Sigmoid colon (tissue), 7 donors: Measurements from ENCODE around the gene MCRS1. TPM values are rescaled to one million over a fixed set of nuclear protein-coding genes. Genes with fewer than 3 reads are reported as not detected.
"Not testable (repeated sequence)": the region's sequence is repeated elsewhere in the genome, so short reads cannot be mapped to it uniquely, and the experiment has no call there.

Experiments used
- DNase-seq: peaks from one replicate; pipeline ENCODE4 v3.0.0-alpha.2; 2019
- H3K27ac ChIP-seq, 4 donors: fragments of 200-600 bp; sonication (generic); one replicate each; pipeline ENCODE4 v1.5.1; 2016 to 2019; ENCODE audit warnings: mild to moderate bottlenecking in 1 of 4
- H3K27me3 ChIP-seq, 3 donors: fragments of 200-600 bp; sonication (generic); one replicate each; pipeline ENCODE4 v1.5.1; 2019; ENCODE audit warnings: mild to moderate bottlenecking in 1 of 3
- H3K36me3 ChIP-seq, 4 donors: fragments of 200-600 bp; sonication (generic); one replicate each; pipeline ENCODE4 v1.5.1; 2016 to 2019
- H3K4me1 ChIP-seq, 4 donors: fragments of 200-600 bp; sonication (generic); one replicate each; pipeline ENCODE4 v1.5.1; 2017 to 2019
- H3K4me3 ChIP-seq, 4 donors: fragments of 200-600 bp; sonication (generic); one replicate each; pipeline ENCODE4 v1.5.1; 2017 to 2019; ENCODE audit warnings: mild to moderate bottlenecking in 2 of 4, moderate library complexity in 1 of 4
- H3K9me3 ChIP-seq, 4 donors: fragments of 200-600 bp in 3 of 4; sonication (generic) in 3 of 4; one replicate each; pipeline versions ENCODE4 v1.5.1 to v1.6.1; 2013 to 2019
- CTCF ChIP-seq, 4 experiments: fragments of 450-650 bp in 3 of 4; fragments of 200-600 bp in 1 of 4; IDR thresholded peaks; one replicate each; pipeline ENCODE4 v1.5.1; 2016 to 2019; ENCODE audit warnings: antibody characterized with exemption in 4 of 4, mild to moderate bottlenecking in 3 of 4, moderate library complexity in 2 of 4
- EP300 ChIP-seq, 4 donors: sonication (generic); formaldehyde crosslinking; IDR thresholded peaks; one replicate each; pipeline ENCODE4 v1.6.1; 2017; ENCODE audit warnings: antibody characterized with exemption in 4 of 4
- POLR2A ChIP-seq, 2 donors: fragments of 450-650 bp; IDR thresholded peaks; one replicate each; pipeline ENCODE4 v1.6.1; 2016; ENCODE audit warnings: antibody characterized with exemption in 2 of 2, mild to moderate bottlenecking in 2 of 2, moderate library complexity in 2 of 2
- POLR2AphosphoS5 ChIP-seq, 4 donors: sonication (generic); formaldehyde crosslinking; IDR thresholded peaks; one replicate each; pipeline ENCODE4 v1.6.1; 2017; ENCODE audit warnings: antibody characterized with exemption in 4 of 4
- WGBS, 2 donors: extraction: QIAGEN DNeasy Blood & Tissue Kit; methylation state at CpG; one replicate each; pipeline ENCODE4 v1.1.7; 2013; 5-methylcytosine and 5-hydroxymethylcytosine counted together
- intact Hi-C: fragments of 100-400 bp; cut with DNase I; formaldehyde crosslinking; loops from one replicate; pipeline ENCODE4 v1.15.1; 2023
- polyA plus RNA-seq, 3 donors: library from polyadenylated mRNA; stranded (reverse); fragments of 200-250 nt; gene quantifications; one replicate each; pipeline ENCODE4 v1.2.3, GENCODE V29; 2013
- total RNA-seq, 4 donors: library from RNA; depleted of rRNA; stranded (reverse); fragments of >200 nt; gene quantifications; one replicate each; pipeline ENCODE4 v1.1.0, GENCODE V29; 2016
- donor health status: healthy with polysubstance abuse.
- donor health status: Bipolar disorder and iron deficiency.
- donor health status: healthy.

The MCRS1 gene
- total and polyA plus RNA-seq, 7 donors, result 33.6 to 61.0 (median 47.8) TPM

- intact Hi-C loops, result no loop called here
- H3K4me3 ChIP-seq, result no peak overlapping the region
Measured at GRCh38 chr12:49609875-49610154, 41.9 kb upstream of the MCRS1 start.

GRCh38 chr12:49609059-49609874 is 41.3 kb upstream of the MCRS1 start:
- Histone ChIP-seq H3K27ac (no peak overlapping the region), H3K9me3 (no peaks in the 10 kb centered on the region), H3K4me3 (no peak overlapping the region), H3K36me3 (no peaks in the 10 kb centered on the region), H3K4me1 (no peaks in the 10 kb centered on the region), H3K27me3 (no peaks in the 10 kb centered on the region)
- DNase-seq, result no peak
- intact Hi-C loops, result no loop called here
- 98 to 100% methylated on average over 2 of the region's 2 CpGs for WGBS, 2 donors
- TF ChIP-seq EP300 (IDR thresholded peaks at IDR 0.05), result no peak
- TF ChIP-seq CTCF (IDR thresholded peaks at IDR 0.05), result no peak
- TF ChIP-seq POLR2A (IDR thresholded peaks at IDR 0.05), result no peak
- TF ChIP-seq POLR2AphosphoS5 (IDR thresholded peaks at IDR 0.05), result no peak

More at GRCh38 chr12:49609875-49610154, 41.9 kb upstream of the MCRS1 start:
- H3K27me3 ChIP-seq, result no peaks in the 10 kb centered on the region
- no peaks in the 10 kb centered on the region for H3K9me3 ChIP-seq
- no peak for DNase-seq
- no peak for TF ChIP-seq POLR2AphosphoS5 (IDR thresholded peaks at IDR 0.05)
- TF ChIP-seq POLR2A (IDR thresholded peaks at IDR 0.05), result no peak
- no peak for TF ChIP-seq CTCF (IDR thresholded peaks at IDR 0.05)
- no peak for TF ChIP-seq EP300 (IDR thresholded peaks at IDR 0.05)
- no peak overlapping the region for H3K27ac ChIP-seq
- no peaks in the 10 kb centered on the region for H3K36me3 ChIP-seq
- WGBS, 2 donors, result 73 to 85% methylated on average over 1 of the region's 1 CpG
- H3K4me1 ChIP-seq, result no peaks in the 10 kb centered on the region

- H3K27me3 ChIP-seq, H3K27ac ChIP-seq, DNase-seq, H3K9me3 ChIP-seq, H3K4me1 ChIP-seq, intact Hi-C loops, H3K4me3 ChIP-seq, H3K36me3 ChIP-seq: not testable (repeated sequence)
- WGBS, 2 donors, result 94 to 98% methylated on average over 4 of the region's 4 CpGs
Measured at GRCh38 chr12:49605539-49605938, 37.6 kb upstream of the MCRS1 start, which contains the start of gene FAM186B. FAM186B (minus strand) TSS chr12:49605639; CDS start chr12:49605477, 162 bp downstream.

- no peaks in the 10 kb centered on the region for H3K9me3 ChIP-seq
- no peak overlapping the region for H3K27ac ChIP-seq
- no peak for DNase-seq
- 44 to 73% methylated on average over 5 of the region's 5 CpGs for whole genome bisulfite sequencing, 2 donors
- no peaks in the 10 kb centered on the region for H3K4me1 ChIP-seq
- H3K27me3 ChIP-seq, result no peaks in the 10 kb centered on the region
- intact Hi-C loops, result no loop called here
- no peaks in the 10 kb centered on the region for H3K36me3 ChIP-seq
- no peak overlapping the region for H3K4me3 ChIP-seq
- TF ChIP-seq CTCF (IDR thresholded peaks at IDR 0.05), result no peak
- TF ChIP-seq EP300 (IDR thresholded peaks at IDR 0.05), result no peak
- no peak for TF ChIP-seq POLR2A (IDR thresholded peaks at IDR 0.05)
- no peak for TF ChIP-seq POLR2AphosphoS5 (IDR thresholded peaks at IDR 0.05)
Measured at GRCh38 chr12:49604856-49605255, 36.9 kb upstream of the MCRS1 start.

- H3K27me3 ChIP-seq, result no peaks in the 10 kb centered on the region
- TF ChIP-seq POLR2A (IDR thresholded peaks at IDR 0.05) (no peak), CTCF (IDR thresholded peaks at IDR 0.05) (no peak), EP300 (IDR thresholded peaks at IDR 0.05) (no peak), POLR2AphosphoS5 (IDR thresholded peaks at IDR 0.05) (no peak)
- H3K27ac ChIP-seq, result no peak overlapping the region
- no peaks in the 10 kb centered on the region for H3K4me1 ChIP-seq
- no peak overlapping the region for H3K4me3 ChIP-seq
- whole genome bisulfite sequencing, 2 donors, result 82 to 83% methylated on average over 1 of the region's 1 CpG
- intact Hi-C loops, result no loop called here
- no peaks in the 10 kb centered on the region for H3K36me3 ChIP-seq
- DNase-seq, result no peak
- H3K9me3 ChIP-seq, result no peaks in the 10 kb centered on the region
Measured at GRCh38 chr12:49603721-49604120, 35.8 kb upstream of the MCRS1 start.
